Measurements from ENCODE around the gene ERO1B.
"Not testable (repeated sequence)": the region's sequence is repeated elsewhere in the genome, so short reads cannot be mapped to it uniquely, and the experiment has no call there.

The ERO1B gene

GRCh38 chr1:236281654-236282424 lies at the start of gene ERO1B:
Gene ERO1B (minus strand): TSS chr1:236281958. CDS start chr1:236281783, 175 bp downstream.
- Histone ChIP-seq H3K36me3 (ENCODE audit: control insufficient read depth in 2 of 2, insufficient read depth in 2 of 2, low read length in 2 of 2) (no peaks in the 10 kb centered on the region), H3K27me3 (ENCODE audit: control insufficient read depth in 1 of 2, insufficient read depth in 2 of 2, low read length in 2 of 2) (peaks cover 2% of the 10 kb centered on the region in 2 donors)

GRCh38 chr1:236331412-236331811 lies 49.7 kb upstream of the ERO1B start:
- not testable (repeated sequence) for H3K4me1 ChIP-seq (ENCODE audit: control insufficient read depth, insufficient read depth, low read length)

More at GRCh38 chr1:236281654-236282424, at the start of gene ERO1B:
- H3K4me3 ChIP-seq (ENCODE audit: low read length in 2 of 2), result peak within 1 kb of the TSS; percentile 94 to 95
- peaks cover 7% of the 10 kb centered on the region for H3K4me1 ChIP-seq (ENCODE audit: control insufficient read depth, insufficient read depth, low read length)
- H3K9ac ChIP-seq (ENCODE audit: low read length in 2 of 2), result peak within 1 kb of the TSS; percentile 83 to 86
- H3K27ac ChIP-seq (ENCODE audit: low read length), result peak within 1 kb of the TSS; percentile 37
- H3K9me3 ChIP-seq (ENCODE audit: control insufficient read depth in 2 of 2, low read length in 2 of 2), result no peaks in the 10 kb centered on the region

GRCh38 chr1:236326432-236326831 lies 44.7 kb upstream of the ERO1B start:
- no peaks in the 10 kb centered on the region for H3K36me3 ChIP-seq (ENCODE audit: control insufficient read depth in 2 of 2, insufficient read depth in 2 of 2, low read length in 2 of 2)
- no peak overlapping the region for H3K4me3 ChIP-seq (ENCODE audit: low read length in 2 of 2)
- no peaks in the 10 kb centered on the region for H3K4me1 ChIP-seq (ENCODE audit: control insufficient read depth, insufficient read depth, low read length)
- no peak overlapping the region for H3K9ac ChIP-seq (ENCODE audit: low read length in 2 of 2)
- no peaks in the 10 kb centered on the region for H3K27me3 ChIP-seq (ENCODE audit: control insufficient read depth in 1 of 2, insufficient read depth in 2 of 2, low read length in 2 of 2)
- no peak overlapping the region for H3K27ac ChIP-seq (ENCODE audit: low read length)
- peaks cover 0 to 5% of the 10 kb centered on the region in 2 donors for H3K9me3 ChIP-seq (ENCODE audit: control insufficient read depth in 2 of 2, low read length in 2 of 2)

More at GRCh38 chr1:236331412-236331811, 49.7 kb upstream of the ERO1B start:
- not testable (repeated sequence) for H3K36me3 ChIP-seq (ENCODE audit: control insufficient read depth in 2 of 2, insufficient read depth in 2 of 2, low read length in 2 of 2); H3K27me3 ChIP-seq (ENCODE audit: control insufficient read depth in 1 of 2, insufficient read depth in 2 of 2, low read length in 2 of 2); H3K9me3 ChIP-seq (ENCODE audit: control insufficient read depth in 2 of 2, low read length in 2 of 2); H3K27ac ChIP-seq (ENCODE audit: low read length); H3K4me3 ChIP-seq (ENCODE audit: low read length in 2 of 2); H3K9ac ChIP-seq (ENCODE audit: low read length in 2 of 2)

GRCh38 chr1:236325567-236325966 lies 43.8 kb upstream of the ERO1B start:
- H3K4me3 ChIP-seq (ENCODE audit: low read length in 2 of 2), result no peak overlapping the region
- H3K36me3 ChIP-seq (ENCODE audit: control insufficient read depth in 2 of 2, insufficient read depth in 2 of 2, low read length in 2 of 2), result no peaks in the 10 kb centered on the region
- no peak overlapping the region for H3K9ac ChIP-seq (ENCODE audit: low read length in 2 of 2)
- peaks cover 0 to 5% of the 10 kb centered on the region in 2 donors for H3K9me3 ChIP-seq (ENCODE audit: control insufficient read depth in 2 of 2, low read length in 2 of 2)
- no peaks in the 10 kb centered on the region for H3K27me3 ChIP-seq (ENCODE audit: control insufficient read depth in 1 of 2, insufficient read depth in 2 of 2, low read length in 2 of 2)
- H3K27ac ChIP-seq (ENCODE audit: low read length), result no peak overlapping the region
- no peaks in the 10 kb centered on the region for H3K4me1 ChIP-seq (ENCODE audit: control insufficient read depth, insufficient read depth, low read length)

GRCh38 chr1:236323819-236324411 lies 42.2 kb upstream of the ERO1B start:
- no peak overlapping the region for H3K9ac ChIP-seq (ENCODE audit: low read length in 2 of 2)
- no peaks in the 10 kb centered on the region for H3K27me3 ChIP-seq (ENCODE audit: control insufficient read depth in 1 of 2, insufficient read depth in 2 of 2, low read length in 2 of 2)
- H3K4me1 ChIP-seq (ENCODE audit: control insufficient read depth, insufficient read depth, low read length), result no peaks in the 10 kb centered on the region
- no peak overlapping the region for H3K27ac ChIP-seq (ENCODE audit: low read length)
- H3K36me3 ChIP-seq (ENCODE audit: control insufficient read depth in 2 of 2, insufficient read depth in 2 of 2, low read length in 2 of 2), result no peaks in the 10 kb centered on the region
- peaks cover 0 to 5% of the 10 kb centered on the region in 2 donors for H3K9me3 ChIP-seq (ENCODE audit: control insufficient read depth in 2 of 2, low read length in 2 of 2)
- no peak overlapping the region for H3K4me3 ChIP-seq (ENCODE audit: low read length in 2 of 2)

GRCh38 chr1:236322566-236323409 lies 41.0 kb upstream of the ERO1B start:
- no peak overlapping the region for H3K4me3 ChIP-seq (ENCODE audit: low read length in 2 of 2)
- no peak overlapping the region for H3K9ac ChIP-seq (ENCODE audit: low read length in 2 of 2)
- H3K9me3 ChIP-seq (ENCODE audit: control insufficient read depth in 2 of 2, low read length in 2 of 2), result peaks cover 0 to 5% of the 10 kb centered on the region in 2 donors
- no peaks in the 10 kb centered on the region for H3K36me3 ChIP-seq (ENCODE audit: control insufficient read depth in 2 of 2, insufficient read depth in 2 of 2, low read length in 2 of 2)
- H3K4me1 ChIP-seq (ENCODE audit: control insufficient read depth, insufficient read depth, low read length), result no peaks in the 10 kb centered on the region
- no peak overlapping the region for H3K27ac ChIP-seq (ENCODE audit: low read length)
- no peaks in the 10 kb centered on the region for H3K27me3 ChIP-seq (ENCODE audit: control insufficient read depth in 1 of 2, insufficient read depth in 2 of 2, low read length in 2 of 2)

- H3K27me3 ChIP-seq (ENCODE audit: control insufficient read depth in 1 of 2, insufficient read depth in 2 of 2, low read length in 2 of 2), result no peaks in the 10 kb centered on the region
- no peak overlapping the region for H3K9ac ChIP-seq (ENCODE audit: low read length in 2 of 2)
- H3K4me3 ChIP-seq (ENCODE audit: low read length in 2 of 2), result no peak overlapping the region
- peaks cover 0 to 5% of the 10 kb centered on the region in 2 donors for H3K9me3 ChIP-seq (ENCODE audit: control insufficient read depth in 2 of 2, low read length in 2 of 2)
- H3K4me1 ChIP-seq (ENCODE audit: control insufficient read depth, insufficient read depth, low read length), result no peaks in the 10 kb centered on the region
- no peaks in the 10 kb centered on the region for H3K36me3 ChIP-seq (ENCODE audit: control insufficient read depth in 2 of 2, insufficient read depth in 2 of 2, low read length in 2 of 2)
- H3K27ac ChIP-seq (ENCODE audit: low read length), result no peak overlapping the region
These were observed 39.3 kb upstream of the ERO1B start for GRCh38 chr1:236321101-236321500.

- H3K27ac ChIP-seq (ENCODE audit: low read length), result no peak overlapping the region
- H3K27me3 ChIP-seq (ENCODE audit: control insufficient read depth in 1 of 2, insufficient read depth in 2 of 2, low read length in 2 of 2), result no peaks in the 10 kb centered on the region
- no peaks in the 10 kb centered on the region for H3K36me3 ChIP-seq (ENCODE audit: control insufficient read depth in 2 of 2, insufficient read depth in 2 of 2, low read length in 2 of 2)
- H3K4me1 ChIP-seq (ENCODE audit: control insufficient read depth, insufficient read depth, low read length), result no peaks in the 10 kb centered on the region
- no peak overlapping the region for H3K4me3 ChIP-seq (ENCODE audit: low read length in 2 of 2)
- peaks cover 0 to 5% of the 10 kb centered on the region in 2 donors for H3K9me3 ChIP-seq (ENCODE audit: control insufficient read depth in 2 of 2, low read length in 2 of 2)
- H3K9ac ChIP-seq (ENCODE audit: low read length in 2 of 2), result no peak overlapping the region
These were observed 38.9 kb upstream of the ERO1B start for GRCh38 chr1:236320671-236321070.

GRCh38 chr1:236320214-236320613 lies 38.5 kb upstream of the ERO1B start:
- Histone ChIP-seq H3K9me3 (ENCODE audit: control insufficient read depth in 2 of 2, low read length in 2 of 2) (peaks cover 0 to 5% of the 10 kb centered on the region in 2 donors), H3K4me3 (ENCODE audit: low read length in 2 of 2) (no peak overlapping the region), H3K27me3 (ENCODE audit: control insufficient read depth in 1 of 2, insufficient read depth in 2 of 2, low read length in 2 of 2) (no peaks in the 10 kb centered on the region), H3K27ac (ENCODE audit: low read length) (no peak overlapping the region), H3K36me3 (ENCODE audit: control insufficient read depth in 2 of 2, insufficient read depth in 2 of 2, low read length in 2 of 2) (no peaks in the 10 kb centered on the region), H3K4me1 (ENCODE audit: control insufficient read depth, insufficient read depth, low read length) (no peaks in the 10 kb centered on the region), H3K9ac (ENCODE audit: low read length in 2 of 2) (no peak overlapping the region)

GRCh38 chr1:236316437-236316836 lies 34.7 kb upstream of the ERO1B start:
- Histone ChIP-seq H3K27me3 (ENCODE audit: control insufficient read depth in 1 of 2, insufficient read depth in 2 of 2, low read length in 2 of 2) (no peaks in the 10 kb centered on the region), H3K27ac (ENCODE audit: low read length) (no peak overlapping the region), H3K36me3 (ENCODE audit: control insufficient read depth in 2 of 2, insufficient read depth in 2 of 2, low read length in 2 of 2) (no peaks in the 10 kb centered on the region), H3K4me3 (ENCODE audit: low read length in 2 of 2) (no peak overlapping the region), H3K9ac (ENCODE audit: low read length in 2 of 2) (no peak overlapping the region), H3K9me3 (ENCODE audit: control insufficient read depth in 2 of 2, low read length in 2 of 2) (no peaks in the 10 kb centered on the region), H3K4me1 (ENCODE audit: control insufficient read depth, insufficient read depth, low read length) (no peaks in the 10 kb centered on the region)
